Prostate gland (tissue), 2 donors: Measurements from ENCODE around the gene CCDC91.

Source experiments
- CTCF ChIP-seq, 4 experiments: fragments of 200-600 bp in 2 of 4; fragments of 450-650 bp in 2 of 4; sonication (generic) in 2 of 4; IDR thresholded peaks; 1 replicate in 3 of 4; 2 replicates in 1 of 4; pipeline ENCODE4 v1.5.1; 2016 to 2019; ENCODE audit warnings: antibody characterized with exemption in 4 of 4, mild to moderate bottlenecking in 2 of 4, moderate library complexity in 2 of 4
- POLR2AphosphoS5 ChIP-seq: sonication (generic); formaldehyde crosslinking; IDR thresholded peaks from one replicate; pipeline ENCODE4 v1.6.1; 2017; ENCODE audit warnings: antibody characterized with exemption

- TF ChIP-seq CTCF (IDR thresholded peaks at IDR 0.05) (no peak), POLR2AphosphoS5 (no peak)
These were observed 68.7 kb downstream of the CCDC91 start for GRCh38 chr12:28258998-28259397.
